MM.1S (cell line): ENCODE measurements around the gene CEACAM19.

Experiments
- CTCF ChIP-seq: fragments of 300-600 bp; sonication (generic); IDR thresholded peaks from 2 replicates; pipeline ENCODE4 v1.5.1; 2016; ENCODE audit warnings: antibody characterized with exemption, low read length, mixed read lengths
- EZH2 ChIP-seq: fragments of 300-600 bp; sonication (generic); optimal IDR thresholded peaks from 2 replicates; pipeline ENCODE3; 2017; ENCODE audit warnings: low read depth, mild to moderate bottlenecking, antibody characterized with exemption, low read length, mixed read lengths
- EZH2phosphoT487 ChIP-seq: fragments of 300-600 bp; sonication (generic); IDR thresholded peaks from 2 replicates; pipeline ENCODE4 v1.6.1; 2018; ENCODE audit warnings: antibody characterized with exemption, low read length

DNA sequence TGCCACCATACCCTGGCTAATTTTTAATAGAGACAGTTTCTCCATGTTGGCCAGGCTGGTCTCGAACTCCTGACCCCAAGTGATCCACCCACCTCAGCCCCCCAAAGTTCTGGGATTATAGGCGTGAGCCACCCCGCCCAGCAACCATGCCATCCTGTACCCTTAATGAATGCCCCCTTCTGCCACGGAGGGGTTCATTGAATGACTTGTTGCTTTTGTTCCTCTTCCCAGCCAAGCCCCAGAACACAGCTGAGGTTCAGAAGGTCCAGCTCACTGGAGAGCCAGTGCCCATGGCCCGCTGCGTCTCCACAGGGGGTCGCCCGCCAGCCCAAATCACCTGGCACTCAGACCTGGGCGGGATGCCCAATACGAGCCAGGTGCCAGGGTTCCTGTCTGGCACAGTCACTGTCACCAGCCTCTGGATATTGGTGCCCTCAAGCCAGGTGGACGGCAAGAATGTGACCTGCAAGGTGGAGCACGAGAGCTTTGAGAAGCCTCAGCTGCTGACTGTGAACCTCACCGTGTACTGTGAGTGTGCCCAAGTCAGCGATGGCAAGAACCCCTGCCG, 21.6 kb upstream of the CEACAM19 start:
- TF ChIP-seq CTCF: no peak
- no peak for TF ChIP-seq EZH2
- no peak for TF ChIP-seq EZH2phosphoT487
